Bronchial epithelial cell (primary cell): Measurements from ENCODE around the gene SMNDC1. TPM values are rescaled to one million over a fixed set of nuclear protein-coding genes. Genes with fewer than 3 reads are reported as not detected.

Experiments used
- DNase-seq: peaks from one replicate; pipeline ENCODE4 v3.0.0-alpha.2; 2010; ENCODE audit warnings: low read depth
- FAIRE-seq: peaks from 2 replicates; lab custom pipeline; 2011; peaks lifted over from hg19 to GRCh38; lab: Jason Lieb, UNC
- H3K27me3 ChIP-seq: 2 replicates; pipeline ENCODE4 v1.5.1; 2011; ENCODE audit warnings: low read length; ENCODE audit not compliant: control insufficient read depth, insufficient read depth
- H3K36me3 ChIP-seq: 2 replicates; pipeline ENCODE4 v1.5.1; 2011; ENCODE audit warnings: low read length; ENCODE audit not compliant: control insufficient read depth, insufficient read depth
- H3K4me3 ChIP-seq: 2 replicates; pipeline ENCODE4 v1.5.1; 2011; ENCODE audit warnings: mild to moderate bottlenecking, low read depth, low read length, control low read depth
- total RNA-seq: library from RNA; depleted of rRNA; stranded (reverse); fragments of >200 nt; gene quantifications from 2 replicates; pipeline ENCODE4 v1.2.1, GENCODE V29; 2014
- TF ChIP-seq, protein P1 (sequence below): IDR thresholded peaks from 2 replicates; pipeline ENCODE4 v1.5.1; 2011; ENCODE audit warnings: mild to moderate bottlenecking, moderate library complexity, low read length, control low read depth, inconsistent platforms; ENCODE audit not compliant: insufficient read depth, severe bottlenecking

SMNDC1 gene
- total RNA-seq, 1 donor from 2014 or later: 6.3 TPM

DNA sequence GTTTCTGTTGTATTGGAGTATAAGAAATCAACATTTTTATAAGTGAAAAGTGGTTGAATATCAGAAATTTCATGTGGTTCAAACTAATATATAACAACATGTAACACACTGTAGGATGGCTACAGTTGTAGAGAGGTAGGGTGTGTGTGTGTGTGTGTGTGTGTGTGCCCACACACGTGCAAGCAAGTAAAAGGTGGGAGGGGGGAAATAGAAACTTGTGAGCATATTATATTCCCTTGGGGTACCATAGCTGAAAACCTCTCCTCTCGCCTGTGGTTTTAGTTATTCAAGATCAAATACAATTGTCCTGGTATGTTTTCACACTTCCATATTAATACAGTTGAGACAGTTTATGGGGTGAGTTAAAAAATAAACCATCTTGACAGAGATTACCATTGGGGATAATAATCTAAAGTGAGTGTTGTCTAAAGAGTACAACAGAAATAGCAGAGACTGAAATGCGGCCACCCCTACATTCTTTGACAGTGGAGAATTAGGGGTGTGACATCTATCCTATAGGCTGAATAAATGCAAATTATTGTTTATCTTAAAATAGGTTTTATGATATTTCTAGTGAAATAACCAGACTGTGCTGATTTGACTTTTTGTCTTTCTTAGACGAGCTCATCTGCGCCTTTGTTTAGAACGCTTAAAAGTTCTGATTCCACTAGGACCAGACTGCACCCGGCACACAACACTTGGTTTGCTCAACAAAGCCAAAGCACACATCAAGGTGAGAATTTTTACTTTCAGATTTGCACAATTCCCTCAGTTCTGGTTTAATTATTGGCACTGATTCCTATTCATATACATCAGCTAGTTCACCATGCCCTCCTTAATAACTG lies 25.9 kb downstream of the SMNDC1 start:
- FAIRE-seq (no peak), DNase-seq (no peak)
- TF ChIP-seq, protein P1, sequence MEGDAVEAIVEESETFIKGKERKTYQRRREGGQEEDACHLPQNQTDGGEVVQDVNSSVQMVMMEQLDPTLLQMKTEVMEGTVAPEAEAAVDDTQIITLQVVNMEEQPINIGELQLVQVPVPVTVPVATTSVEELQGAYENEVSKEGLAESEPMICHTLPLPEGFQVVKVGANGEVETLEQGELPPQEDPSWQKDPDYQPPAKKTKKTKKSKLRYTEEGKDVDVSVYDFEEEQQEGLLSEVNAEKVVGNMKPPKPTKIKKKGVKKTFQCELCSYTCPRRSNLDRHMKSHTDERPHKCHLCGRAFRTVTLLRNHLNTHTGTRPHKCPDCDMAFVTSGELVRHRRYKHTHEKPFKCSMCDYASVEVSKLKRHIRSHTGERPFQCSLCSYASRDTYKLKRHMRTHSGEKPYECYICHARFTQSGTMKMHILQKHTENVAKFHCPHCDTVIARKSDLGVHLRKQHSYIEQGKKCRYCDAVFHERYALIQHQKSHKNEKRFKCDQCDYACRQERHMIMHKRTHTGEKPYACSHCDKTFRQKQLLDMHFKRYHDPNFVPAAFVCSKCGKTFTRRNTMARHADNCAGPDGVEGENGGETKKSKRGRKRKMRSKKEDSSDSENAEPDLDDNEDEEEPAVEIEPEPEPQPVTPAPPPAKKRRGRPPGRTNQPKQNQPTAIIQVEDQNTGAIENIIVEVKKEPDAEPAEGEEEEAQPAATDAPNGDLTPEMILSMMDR: no peak
- no peak overlapping the region for H3K4me3 ChIP-seq
- no peaks in the 10 kb centered on the region for H3K27me3 ChIP-seq
- peaks cover 1% of the 10 kb centered on the region for H3K36me3 ChIP-seq

DNA sequence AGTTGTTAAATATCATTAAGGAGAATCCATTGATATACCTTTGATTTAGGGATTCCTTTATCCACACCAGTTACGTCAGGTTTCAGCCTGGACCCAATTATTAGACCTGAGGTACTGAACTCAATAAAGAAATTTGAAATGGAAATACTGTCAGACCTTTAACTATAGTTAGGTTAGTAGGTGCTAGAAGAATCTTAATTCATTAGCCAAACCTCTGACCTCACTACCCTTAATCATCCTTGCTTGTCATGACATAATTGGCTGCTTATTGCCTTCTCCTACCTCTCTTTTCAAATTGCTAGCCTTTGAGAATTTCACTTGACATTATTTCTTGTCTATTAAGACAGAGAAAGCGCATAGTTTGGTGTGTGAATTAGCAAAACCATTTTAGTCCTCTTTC lies 27.1 kb downstream of the SMNDC1 start:
- Histone ChIP-seq H3K27me3 (no peaks in the 10 kb centered on the region), H3K36me3 (peaks cover 1% of the 10 kb centered on the region), H3K4me3 (no peak overlapping the region)
- DNase-seq: peak; percentile 18
- TF ChIP-seq, protein P1: no peak
- no peak for FAIRE-seq

DNA sequence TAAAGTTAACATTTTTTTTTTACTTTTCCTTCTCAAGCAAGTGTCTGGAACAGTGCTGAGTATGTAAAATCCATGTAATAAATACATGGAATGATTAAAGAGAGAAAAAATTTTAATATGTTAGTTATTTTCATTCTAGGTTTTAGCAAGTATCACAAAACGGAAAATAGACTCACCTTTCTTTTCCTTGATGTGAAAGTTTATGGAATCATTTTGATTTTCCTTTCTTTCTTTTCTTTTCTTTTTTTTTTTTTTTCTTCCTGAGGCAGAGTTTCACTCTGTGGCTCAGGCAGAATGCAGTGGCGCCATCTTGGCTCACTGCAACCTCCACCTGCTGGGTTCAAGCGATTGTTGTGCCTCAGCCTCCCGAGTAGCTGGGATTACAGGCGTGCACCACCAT lies 28.1 kb downstream of the SMNDC1 start:
- no peak for DNase-seq
- no peaks in the 10 kb centered on the region for H3K27me3 ChIP-seq
- H3K36me3 ChIP-seq: peaks cover 1% of the 10 kb centered on the region
- TF ChIP-seq, protein P1: no peak
- H3K4me3 ChIP-seq: no peak overlapping the region
- FAIRE-seq: no peak

DNA sequence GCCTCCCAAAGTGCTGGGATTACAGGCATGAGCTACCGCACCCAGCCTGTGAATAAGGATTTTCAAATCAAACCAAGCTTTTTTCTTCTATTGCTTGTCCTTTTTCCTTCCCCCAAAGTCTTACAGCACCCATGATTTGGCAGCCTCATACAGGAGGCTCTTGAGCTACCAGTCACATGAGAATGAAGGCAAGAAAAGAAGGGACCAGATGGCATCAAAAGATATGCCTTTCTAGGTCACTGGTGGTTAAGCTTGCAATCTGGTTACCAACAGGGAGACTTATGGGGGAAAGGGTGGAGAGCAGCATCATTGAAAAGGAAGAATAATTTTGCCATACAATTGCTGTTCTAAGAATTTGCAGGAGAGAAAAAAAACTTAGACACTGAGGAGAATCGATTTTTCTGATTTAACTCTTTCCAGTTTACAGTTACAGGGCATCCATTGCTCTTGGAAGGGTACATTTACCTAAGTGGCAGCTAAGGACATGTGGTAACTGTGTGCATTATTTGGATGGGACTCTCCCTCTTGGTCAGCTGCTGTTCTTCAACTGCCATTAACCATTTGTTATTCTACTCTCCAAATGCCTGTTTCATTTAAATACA lies 29.5 kb downstream of the SMNDC1 start:
- FAIRE-seq: no peak
- Histone ChIP-seq H3K4me3 (no peak overlapping the region), H3K27me3 (no peaks in the 10 kb centered on the region), H3K36me3 (peaks cover 1% of the 10 kb centered on the region)
- DNase-seq: no peak
- TF ChIP-seq, protein P1: no peak

DNA sequence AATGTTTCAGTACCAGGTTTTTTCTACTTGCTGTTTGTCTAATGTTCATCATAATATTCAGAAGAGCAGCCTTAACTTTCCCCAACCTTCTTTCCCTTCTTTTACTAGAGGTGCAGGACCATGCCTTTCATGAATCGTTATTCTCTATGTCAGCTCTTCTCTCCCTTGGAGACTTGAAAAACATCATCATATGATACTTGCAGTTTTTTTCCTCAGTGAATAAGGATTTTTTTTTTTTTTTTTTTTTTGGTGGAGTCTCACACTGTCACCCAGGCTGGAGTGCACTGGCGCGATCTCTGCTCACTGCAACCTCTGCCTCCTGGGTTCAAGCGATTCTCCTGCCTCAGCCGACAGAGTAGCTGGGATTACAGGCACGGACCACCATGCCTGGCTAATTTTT lies 30.1 kb downstream of the SMNDC1 start:
- Histone ChIP-seq H3K4me3 (no peak overlapping the region), H3K36me3 (no peaks in the 10 kb centered on the region), H3K27me3 (no peaks in the 10 kb centered on the region)
- TF ChIP-seq, protein P1: no peak
- no peak for DNase-seq
- no peak for FAIRE-seq
